ENCODE data around the gene TCAP. TPM values are rescaled to one million over a fixed set of nuclear protein-coding genes. Genes with fewer than 3 reads are reported as not detected.

TCAP gene
- total RNA-seq, result 10 to 100 TPM in 1 of 2 donors, 1 to 10 TPM in 1; 6.4 to 16.9 TPM

GRCh38 chr17:39664581-39665561 lies at the start of gene TCAP:
TCAP (plus strand) TSS chr17:39665349; CDS start chr17:39665360, 11 bp downstream.
- H3K27me3 ChIP-seq (replicated peaks; ENCODE audit: insufficient read depth), result no peaks in the 10 kb centered on the region
- no peak for TF ChIP-seq CTCF (IDR thresholded peaks at IDR 0.05)
- H3K36me3 ChIP-seq, result peaks cover 10% of the 10 kb centered on the region
- peaks cover 22 to 65% of the 10 kb centered on the region in 2 donors for H3K4me1 ChIP-seq (ENCODE audit: control insufficient read depth in 1 of 2, low read depth in 2 of 2)
- H3K9me3 ChIP-seq, result no peaks in the 10 kb centered on the region
- H3K27ac ChIP-seq, result peak within 1 kb of the TSS; percentile 59 to 77
- no peak for ATAC-seq (ENCODE audit: insufficient number of reproducible peaks, low FRiP score, low read depth)
- peak within 1 kb of the TSS; percentile 69 for H3K4me3 ChIP-seq
- no peak for DNase-seq (ENCODE audit: low spot score)

- no peak for ATAC-seq (ENCODE audit: insufficient number of reproducible peaks, low FRiP score, low read depth)
- no peaks in the 10 kb centered on the region for H3K27me3 ChIP-seq (replicated peaks; ENCODE audit: insufficient read depth)
- no peaks in the 10 kb centered on the region for H3K9me3 ChIP-seq
- H3K4me1 ChIP-seq (ENCODE audit: control insufficient read depth in 1 of 2, low read depth in 2 of 2), result peaks cover 0 to 14% of the 10 kb centered on the region in 2 donors
- H3K36me3 ChIP-seq, result no peaks in the 10 kb centered on the region
- H3K4me3 ChIP-seq, result no peak overlapping the region
- DNase-seq (ENCODE audit: low spot score), result no peak
- no peak for TF ChIP-seq CTCF (IDR thresholded peaks at IDR 0.05)
- no peak overlapping the region for H3K27ac ChIP-seq
Observed at GRCh38 chr17:39615434-39615833, 49.7 kb upstream of the TCAP start.

GRCh38 chr17:39617100-39617445 lies 48.1 kb upstream of the TCAP start:
- ATAC-seq (ENCODE audit: insufficient number of reproducible peaks, low FRiP score, low read depth), result no peak
- H3K4me3 ChIP-seq, result peak overlapping the region; percentile 72

GRCh38 chr17:39617446-39618245 lies 47.5 kb upstream of the TCAP start:
- DNase-seq (ENCODE audit: low spot score) (no peak), ATAC-seq (ENCODE audit: insufficient number of reproducible peaks, low FRiP score, low read depth) (no peak)
- Histone ChIP-seq H3K4me1 (ENCODE audit: control insufficient read depth in 1 of 2, low read depth in 2 of 2) (peaks cover 0 to 19% of the 10 kb centered on the region in 2 donors), H3K27ac (no peak overlapping the region), H3K4me3 (peak overlapping the region; percentile 72), H3K9me3 (no peaks in the 10 kb centered on the region), H3K36me3 (no peaks in the 10 kb centered on the region), H3K27me3 (replicated peaks; ENCODE audit: insufficient read depth) (no peaks in the 10 kb centered on the region)
- no peak for TF ChIP-seq CTCF (IDR thresholded peaks at IDR 0.05)

More at GRCh38 chr17:39617100-39617445, 48.1 kb upstream of the TCAP start:
- H3K27me3 ChIP-seq (replicated peaks; ENCODE audit: insufficient read depth), result no peaks in the 10 kb centered on the region
- H3K9me3 ChIP-seq, result no peaks in the 10 kb centered on the region
- DNase-seq (ENCODE audit: low spot score), result no peak
- peaks cover 0 to 15% of the 10 kb centered on the region in 2 donors for H3K4me1 ChIP-seq (ENCODE audit: control insufficient read depth in 1 of 2, low read depth in 2 of 2)
- H3K27ac ChIP-seq, result no peak overlapping the region
- no peaks in the 10 kb centered on the region for H3K36me3 ChIP-seq
- TF ChIP-seq CTCF (IDR thresholded peaks at IDR 0.05), result no peak

Measured in thoracic aorta (tissue), 2 donors.